Fibroblast of mammary gland (primary cell): ENCODE results near the gene MED12L.

Experiments
- DNase-seq: peaks from one replicate; pipeline ENCODE4 v3.0.0-alpha.2; 2010; ENCODE audit warnings: low read depth
- H3K4me3 ChIP-seq: 2 replicates; pipeline ENCODE4 v1.5.1; 2011; ENCODE audit warnings: low read depth, mild to moderate bottlenecking, low read length, moderate library complexity; ENCODE audit not compliant: control insufficient read depth
- TF ChIP-seq, protein P1 (sequence below): conservative IDR thresholded peaks from 2 replicates; pipeline ENCODE4 v1.5.1; 2011; ENCODE audit warnings: low read depth, low read length, inconsistent platforms; ENCODE audit not compliant: control insufficient read depth, insufficient read depth

MED12L gene

DNA sequence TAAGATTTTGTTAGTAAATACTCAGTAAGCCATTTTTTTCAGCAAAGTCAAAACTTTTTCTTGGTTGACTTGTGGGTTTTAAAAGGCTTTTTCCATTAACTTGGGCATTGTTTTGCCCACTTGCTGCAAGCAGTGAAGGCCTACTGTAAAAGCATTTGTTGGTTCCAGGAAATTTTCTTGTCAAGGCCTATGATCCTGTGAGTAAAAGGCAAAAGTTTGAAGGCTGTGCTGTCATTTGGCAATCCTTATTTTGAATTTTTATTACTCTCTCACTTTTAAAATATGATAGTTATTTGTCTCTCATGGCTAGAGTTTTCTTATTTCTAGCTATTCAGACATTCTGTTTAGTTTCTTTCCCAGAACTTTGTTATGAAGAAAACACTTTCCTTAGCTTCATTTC, 286.1 kb downstream of the MED12L start:
- TF ChIP-seq, protein P1, sequence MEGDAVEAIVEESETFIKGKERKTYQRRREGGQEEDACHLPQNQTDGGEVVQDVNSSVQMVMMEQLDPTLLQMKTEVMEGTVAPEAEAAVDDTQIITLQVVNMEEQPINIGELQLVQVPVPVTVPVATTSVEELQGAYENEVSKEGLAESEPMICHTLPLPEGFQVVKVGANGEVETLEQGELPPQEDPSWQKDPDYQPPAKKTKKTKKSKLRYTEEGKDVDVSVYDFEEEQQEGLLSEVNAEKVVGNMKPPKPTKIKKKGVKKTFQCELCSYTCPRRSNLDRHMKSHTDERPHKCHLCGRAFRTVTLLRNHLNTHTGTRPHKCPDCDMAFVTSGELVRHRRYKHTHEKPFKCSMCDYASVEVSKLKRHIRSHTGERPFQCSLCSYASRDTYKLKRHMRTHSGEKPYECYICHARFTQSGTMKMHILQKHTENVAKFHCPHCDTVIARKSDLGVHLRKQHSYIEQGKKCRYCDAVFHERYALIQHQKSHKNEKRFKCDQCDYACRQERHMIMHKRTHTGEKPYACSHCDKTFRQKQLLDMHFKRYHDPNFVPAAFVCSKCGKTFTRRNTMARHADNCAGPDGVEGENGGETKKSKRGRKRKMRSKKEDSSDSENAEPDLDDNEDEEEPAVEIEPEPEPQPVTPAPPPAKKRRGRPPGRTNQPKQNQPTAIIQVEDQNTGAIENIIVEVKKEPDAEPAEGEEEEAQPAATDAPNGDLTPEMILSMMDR, result no peak
- DNase-seq, result peak; percentile 7
- H3K4me3 ChIP-seq, result no peak overlapping the region

DNA sequence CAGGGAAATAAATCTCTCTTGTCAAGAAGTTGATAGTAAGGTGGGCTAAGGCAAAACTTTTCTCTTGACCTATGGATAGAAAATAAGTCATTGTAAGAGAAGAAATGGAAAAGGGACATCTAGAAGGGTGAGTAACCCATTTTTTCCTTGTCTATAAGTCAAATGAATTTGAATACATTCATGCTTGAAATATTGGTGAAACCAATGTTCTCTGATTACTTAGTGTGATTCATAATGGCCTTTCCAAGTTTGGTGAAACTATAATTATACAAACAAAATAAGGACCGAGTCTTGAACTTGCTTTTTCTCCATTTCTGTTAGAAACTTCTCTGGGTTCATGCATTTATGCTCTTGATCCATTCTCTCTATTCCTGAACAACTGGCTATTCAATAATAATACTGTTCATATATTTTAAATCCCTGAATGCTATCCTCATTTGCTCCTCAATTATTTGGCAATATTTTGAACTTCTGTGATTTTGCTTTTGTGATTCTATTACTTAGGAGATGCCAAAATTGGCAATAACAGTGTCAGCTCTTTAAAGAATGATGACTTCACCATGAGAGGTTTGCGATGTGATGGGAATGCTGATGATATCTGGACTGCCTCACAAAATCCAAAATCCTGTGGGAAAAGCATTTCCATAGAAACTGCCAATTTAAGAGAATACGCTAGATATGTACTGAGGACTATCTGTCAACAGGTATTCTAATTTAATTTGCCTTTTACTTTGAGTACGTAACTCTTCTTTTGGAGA, 286.8 kb downstream of the MED12L start:
- H3K4me3 ChIP-seq, result no peak overlapping the region
- TF ChIP-seq, protein P1, result no peak
- peak; percentile 61 for DNase-seq

GRCh38 chr3:151377768-151378385, 292.4 kb downstream of the MED12L start:
- TF ChIP-seq, protein P1, result no peak
- no peak for DNase-seq
- H3K4me3 ChIP-seq, result no peak overlapping the region

DNA sequence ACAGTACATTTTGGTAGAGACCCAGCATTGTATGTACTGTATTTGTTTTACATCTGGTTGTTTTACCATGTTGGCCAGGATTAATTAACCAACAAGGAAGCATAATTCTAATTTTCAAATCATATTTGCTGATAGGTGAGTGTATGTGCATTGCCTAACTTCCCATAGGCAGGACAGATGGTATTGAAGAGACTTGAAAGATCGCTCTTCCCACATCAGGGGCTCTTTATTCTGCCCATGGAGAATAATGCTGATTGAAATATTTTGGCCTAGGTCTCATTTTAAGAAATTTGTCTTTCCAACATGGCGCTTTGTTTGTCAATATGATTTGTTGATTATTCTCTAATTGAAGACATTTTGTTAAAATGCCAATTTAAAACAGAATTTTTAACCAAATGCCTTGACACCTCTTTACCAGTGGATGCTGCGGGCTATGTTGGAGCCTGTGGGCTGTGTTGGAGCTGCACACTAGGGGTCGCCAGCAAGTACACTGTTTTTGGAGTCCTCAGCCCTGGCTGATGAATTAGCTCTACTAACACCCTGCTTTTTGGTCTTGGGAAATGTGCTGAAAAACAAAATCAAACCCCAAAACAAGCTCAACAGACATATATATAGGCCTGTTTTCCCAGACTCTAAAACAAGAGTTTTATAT, 293.7 kb downstream of the MED12L start:
- H3K4me3 ChIP-seq, result no peak overlapping the region
- TF ChIP-seq, protein P1, result peak; percentile 76
- DNase-seq, result peak; percentile 25

- DNase-seq, result no peak
- H3K4me3 ChIP-seq, result no peak overlapping the region
- TF ChIP-seq, protein P1, result no peak
Measured at GRCh38 chr3:151382671-151383070, 297.2 kb downstream of the MED12L start.

- TF ChIP-seq, protein P1, result no peak
- DNase-seq, result no peak
- no peak overlapping the region for H3K4me3 ChIP-seq
Measured at GRCh38 chr3:151383111-151383510, 297.6 kb downstream of the MED12L start.
